Measurements from ENCODE around the gene RELT.
A peak's percentile ranks its signal among the peaks of the same experiment; 100 is the strongest.

Gene RELT

GRCh38 chr11:73401217-73401923, 25.2 kb downstream of the RELT start:
- no peak for TF ChIP-seq CTCF (IDR thresholded peaks at IDR 0.05; ENCODE audit: borderline replicate concordance, control extremely low read depth, extremely low read depth, insufficient read depth, missing control alignments)
- in situ Hi-C loops (cut with MboI; ENCODE audit: low sequenced_read_pairs, unreplicated experiment), result no loop called here
- DNase-seq (ENCODE audit: low spot score), result no peak

- TF ChIP-seq CTCF (IDR thresholded peaks at IDR 0.05; ENCODE audit: borderline replicate concordance, control extremely low read depth, extremely low read depth, insufficient read depth, missing control alignments), result no peak
- DNase-seq (ENCODE audit: low spot score), result no peak
- in situ Hi-C loops (cut with MboI; ENCODE audit: low sequenced_read_pairs, unreplicated experiment), result no loop called here
Measured at GRCh38 chr11:73401924-73402833, 26.0 kb downstream of the RELT start.

- DNase-seq (ENCODE audit: low spot score), result peak; percentile 56
- peak; percentile 26 for TF ChIP-seq CTCF (IDR thresholded peaks at IDR 0.05; ENCODE audit: borderline replicate concordance, control extremely low read depth, extremely low read depth, insufficient read depth, missing control alignments)
- in situ Hi-C loops (cut with MboI; ENCODE audit: low sequenced_read_pairs, unreplicated experiment), result no loop called here
Measured at GRCh38 chr11:73402834-73403185, 26.6 kb downstream of the RELT start.

- peak; percentile 15 for DNase-seq (ENCODE audit: low spot score)
- in situ Hi-C loops (cut with MboI; ENCODE audit: low sequenced_read_pairs, unreplicated experiment), result no loop called here
- no peak for TF ChIP-seq CTCF (IDR thresholded peaks at IDR 0.05; ENCODE audit: borderline replicate concordance, control extremely low read depth, extremely low read depth, insufficient read depth, missing control alignments)
Measured at GRCh38 chr11:73403541-73403940, 27.3 kb downstream of the RELT start.

- DNase-seq (ENCODE audit: low spot score), result peak; percentile 27
- peak; percentile 4 for TF ChIP-seq CTCF (IDR thresholded peaks at IDR 0.05; ENCODE audit: borderline replicate concordance, control extremely low read depth, extremely low read depth, insufficient read depth, missing control alignments)
- in situ Hi-C loops (cut with MboI; ENCODE audit: low sequenced_read_pairs, unreplicated experiment), result no loop called here
Measured at GRCh38 chr11:73404048-73404447, 27.8 kb downstream of the RELT start.

GRCh38 chr11:73404506-73405145, 28.4 kb downstream of the RELT start:
- in situ Hi-C loops (cut with MboI; ENCODE audit: low sequenced_read_pairs, unreplicated experiment), result no loop called here
- DNase-seq (ENCODE audit: low spot score), result no peak
- TF ChIP-seq CTCF (IDR thresholded peaks at IDR 0.05; ENCODE audit: borderline replicate concordance, control extremely low read depth, extremely low read depth, insufficient read depth, missing control alignments), result no peak

Data from GM13976 (cell line).